Suprapubic skin (tissue), 4 donors: ENCODE data around the gene EFHD2.

Experiments
- CTCF ChIP-seq, 2 donors: fragments of 200-600 bp in 1 of 2; fragments of 450-650 bp in 1 of 2; sonication (generic) in 1 of 2; IDR thresholded peaks; one replicate each; pipeline ENCODE4 v1.5.1; 2016 to 2019; ENCODE audit warnings: antibody characterized with exemption in 2 of 2, mild to moderate bottlenecking in 1 of 2, moderate library complexity in 1 of 2
- EP300 ChIP-seq: sonication (generic); formaldehyde crosslinking; IDR thresholded peaks from one replicate; pipeline ENCODE4 v1.6.1; 2017; ENCODE audit warnings: antibody characterized with exemption
- POLR2A ChIP-seq, 2 donors: fragments of 450-650 bp; IDR thresholded peaks; one replicate each; pipeline ENCODE4 v1.6.1; 2017; ENCODE audit warnings: antibody characterized with exemption in 2 of 2, mild to moderate bottlenecking in 2 of 2, moderate library complexity in 2 of 2
- POLR2AphosphoS5 ChIP-seq, 3 donors: sonication (generic); formaldehyde crosslinking; IDR thresholded peaks; one replicate each; pipeline ENCODE4 v1.6.1; 2017; ENCODE audit warnings: antibody characterized with exemption in 3 of 3

- TF ChIP-seq CTCF (IDR thresholded peaks at IDR 0.05): no peak
- no peak for TF ChIP-seq POLR2A (IDR thresholded peaks at IDR 0.05)
- no peak for TF ChIP-seq POLR2AphosphoS5 (IDR thresholded peaks at IDR 0.05)
- TF ChIP-seq EP300: no peak
These were observed 665 bp downstream of the EFHD2 start for GRCh38 chr1:15410223-15410883.
